ENCODE results near the gene CACNA1I. TPM values are rescaled to one million over a fixed set of nuclear protein-coding genes. Genes with fewer than 3 reads are reported as not detected.

The CACNA1I gene
- total and polyA plus RNA-seq, 2 of the 8 experiments (the other 6 are each of a cell fraction or from before 2014, with no cell fraction given): 0.77 to 1.2 TPM

- Histone ChIP-seq H3K27ac (ENCODE audit: low read depth, low read length) (no peak overlapping the region), H2BK5ac (ENCODE audit: low read depth, low read length) (no peak overlapping the region), H4K20me1 (replicated peaks in 1 of 2; ENCODE audit: control insufficient read depth in 1 of 2, insufficient read depth in 2 of 2, low read length in 2 of 2) (peaks cover 0 to 16% of the 10 kb centered on the region in 2 experiments), H2BK20ac (ENCODE audit: low read length) (no peak overlapping the region), H4K5ac (ENCODE audit: insufficient read length, low read depth, low read length) (no peak overlapping the region), H3K56ac (replicated peaks; ENCODE audit: insufficient read length, low read depth, low read length) (no peak overlapping the region), H3K4me2 (ENCODE audit: insufficient read depth in 1 of 2, low read depth in 2 of 2, low read length in 2 of 2) (no peak overlapping the region), H2AFZ (ENCODE audit: low read length) (no peak overlapping the region), H3K4ac (replicated peaks; ENCODE audit: insufficient read length, low read depth, low read length) (no peak overlapping the region), H3K36me3 (ENCODE audit: control insufficient read depth in 2 of 4, insufficient read depth in 4 of 4, low read length in 3 of 4) (no peaks in the 10 kb centered on the region), H2AK5ac (ENCODE audit: low read depth, low read length) (no peak overlapping the region), H3K9me3 (ENCODE audit: insufficient read depth in 2 of 2, low read depth in 1 of 2, low read length in 1 of 2) (no peaks in the 10 kb centered on the region), H2BK12ac (ENCODE audit: low read depth, low read length) (no peak overlapping the region), H3K18ac (ENCODE audit: extremely low read depth, low read length) (no peak overlapping the region), H2BK120ac (replicated peaks; ENCODE audit: low read depth, low read length) (no peak overlapping the region), H4K8ac (ENCODE audit: extremely low read depth, insufficient read depth, low read length) (no peak overlapping the region), H3K79me1 (ENCODE audit: low read depth, low read length) (no peaks in the 10 kb centered on the region), H3K4me3 (ENCODE audit: extremely low read depth in 1 of 4, insufficient read depth in 2 of 4, low read depth in 3 of 4, low read length in 4 of 4) (no peak overlapping the region), H3K9ac (replicated peaks in 1 of 4; ENCODE audit: extremely low read depth in 1 of 4, low read depth in 3 of 4, low read length in 3 of 4) (no peak overlapping the region), H3K27me3 (replicated peaks in 1 of 4; ENCODE audit: control insufficient read depth in 3 of 4, extremely low read depth in 1 of 4, insufficient read depth in 3 of 4, low read length in 3 of 4) (peaks cover 0 to 5% (median 0%) of the 10 kb centered on the region in 4 experiments; a peak in 2 of 7 replicates), H4K91ac (replicated peaks; ENCODE audit: insufficient read length, low read length) (no peak overlapping the region), H3K14ac (ENCODE audit: insufficient read length) (no peak overlapping the region), H3K23ac (ENCODE audit: insufficient read length) (no peak overlapping the region), H3K79me2 (ENCODE audit: control insufficient read depth in 1 of 2, insufficient read depth in 2 of 2, low read length in 2 of 2) (no peaks in the 10 kb centered on the region), H3K4me1 (replicated peaks in 1 of 4; ENCODE audit: control insufficient read depth in 3 of 4, insufficient read depth in 4 of 4, low read length in 3 of 4) (peaks cover 3 to 22% (median 10%) of the 10 kb centered on the region in 4 experiments), H2BK15ac (ENCODE audit: low read length) (no peak overlapping the region), H3K23me2 (ENCODE audit: low read depth, low read length) (peaks cover 13% of the 10 kb centered on the region; the same call in 1 of the 2 replicates)
- FAIRE-seq (no peak), DNase-seq (ENCODE audit: low read depth in 1 of 2, low spot score in 2 of 2) (no peak)
- POLR2A ChIA-PET (ENCODE audit: partially characterized antibody): no interaction called here
- 88% methylated on average over 8 of the region's 8 CpGs; no CpG with 5 or more reads in 1 of the 2 experiments for WGBS, 2 experiments (ENCODE audit: extremely low coverage in 1 of 2, insufficient coverage in 1 of 2, insufficient read length in 1 of 2, insufficient replicate concordance in 2 of 2, low coverage in 1 of 2, low lambda C conversion rate in 2 of 2, missing lambda C conversion rate in 1 of 2)
- CTCF ChIA-PET (ENCODE audit: partially characterized antibody): interaction anchor here (0.6 to 2.2 kb wide), 17 partner anchors 9 to 552 kb away, joined by 3 to 15 read pairs (median 4); no protein-coding TSS in a partner anchor
- TF ChIP-seq RAD21 (IDR thresholded peaks at IDR 0.05 in 1 of 2, conservative IDR thresholded peaks at IDR 0.05 in 1 of 2; ENCODE audit: low read depth in 2 of 2, low read length in 2 of 2) (no peak), HDAC2 (IDR thresholded peaks at IDR 0.05; ENCODE audit: borderline replicate concordance in 1 of 2, low read depth in 2 of 2, low read length in 2 of 2) (no peak), CBX8 (IDR thresholded peaks at IDR 0.05; ENCODE audit: borderline replicate concordance, low read depth, low read length) (no peak), ZNF274 (IDR thresholded peaks at IDR 0.05; ENCODE audit: borderline replicate concordance, extremely low read depth, low read length) (no peak), SAP30 (IDR thresholded peaks at IDR 0.05; ENCODE audit: insufficient read depth, insufficient replicate concordance, low read length) (no peak), HDAC6 (IDR thresholded peaks at IDR 0.05; ENCODE audit: low read depth, low read length) (no peak), CREB1 (IDR thresholded peaks at IDR 0.05) (no peak), KDM1A (IDR thresholded peaks at IDR 0.05; ENCODE audit: borderline replicate concordance, low read length) (no peak), POLR2A (IDR thresholded peaks at IDR 0.05; ENCODE audit: control extremely low read depth in 1 of 2, low read depth in 2 of 2, low read length in 2 of 2) (no peak), SP2 (IDR thresholded peaks at IDR 0.05; ENCODE audit: low read length) (no peak)
Measured at GRCh38 chr22:39620924-39621690, 50.6 kb downstream of the CACNA1I start.
